Left hindlimb (tissue), 1 donor: ENCODE data around the gene SELENOS.

Source experiments
- DNase-seq: peaks from one replicate; pipeline ENCODE4 v3.0.0-alpha.2; 2018

Gene SELENOS

GRCh38 chr15:101277038-101277822 is at the start of gene SELENOS:
SELENOS (minus strand) TSS chr15:101277485; CDS start chr15:101277417, 68 bp downstream.
- DNase-seq: peak; percentile 91

- no peak for DNase-seq
Observed at GRCh38 chr15:101326462-101327146, 49.3 kb upstream of the SELENOS start.

DNA sequence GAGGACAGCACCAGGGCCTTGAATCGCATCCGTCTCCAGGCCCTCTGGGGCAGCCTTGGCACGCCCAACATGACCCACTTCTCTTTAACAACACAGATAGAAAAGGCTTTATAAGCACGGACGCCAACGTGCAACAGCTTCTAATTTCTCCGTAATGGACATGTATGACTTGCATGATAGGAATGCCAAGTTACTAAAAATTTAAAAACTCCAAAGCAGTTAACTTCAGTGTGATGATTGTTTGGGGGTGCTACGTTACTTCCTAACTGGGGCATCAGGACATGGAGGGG is 48.7 kb upstream of the SELENOS start:
- no peak for DNase-seq

DNA sequence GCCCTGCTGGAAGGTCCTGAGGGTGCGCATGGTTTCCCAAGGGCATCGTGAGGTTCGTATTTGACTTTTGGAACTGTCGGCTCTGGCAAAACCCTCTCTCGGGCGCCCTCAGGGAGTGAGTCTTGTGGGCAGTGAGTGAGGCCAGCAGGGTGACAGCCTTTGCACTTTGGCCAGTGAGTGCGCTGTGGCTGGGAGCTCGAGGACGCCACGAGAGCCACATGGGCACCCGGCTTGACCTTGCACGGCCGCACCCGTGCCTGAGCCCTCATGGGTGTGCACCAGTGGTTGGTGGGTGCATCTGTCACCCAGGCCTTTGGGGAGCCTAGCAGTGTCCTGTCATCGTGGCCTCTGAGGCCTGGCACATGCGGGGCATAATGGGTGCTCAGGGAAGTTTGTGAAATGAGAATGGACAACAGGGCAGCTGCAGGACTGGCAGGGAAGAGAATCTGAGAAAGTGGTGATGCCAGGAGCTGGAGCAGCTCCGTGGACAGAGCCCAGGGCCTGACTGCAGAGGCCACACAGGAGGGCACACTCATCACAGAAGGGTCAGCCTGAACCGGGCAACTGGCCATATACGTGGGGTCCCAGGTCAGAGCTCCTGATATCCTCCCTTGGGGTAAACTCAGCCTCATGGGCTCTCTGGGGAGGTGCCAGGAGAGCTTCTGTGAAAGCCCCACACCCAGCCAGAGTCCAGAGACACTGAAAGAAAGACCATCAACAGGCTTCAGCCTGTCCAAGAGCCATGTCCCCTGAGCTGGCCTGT is 48.2 kb upstream of the SELENOS start:
- DNase-seq: no peak

- no peak for DNase-seq
Observed at GRCh38 chr15:101324524-101325177, 47.4 kb upstream of the SELENOS start.

DNA sequence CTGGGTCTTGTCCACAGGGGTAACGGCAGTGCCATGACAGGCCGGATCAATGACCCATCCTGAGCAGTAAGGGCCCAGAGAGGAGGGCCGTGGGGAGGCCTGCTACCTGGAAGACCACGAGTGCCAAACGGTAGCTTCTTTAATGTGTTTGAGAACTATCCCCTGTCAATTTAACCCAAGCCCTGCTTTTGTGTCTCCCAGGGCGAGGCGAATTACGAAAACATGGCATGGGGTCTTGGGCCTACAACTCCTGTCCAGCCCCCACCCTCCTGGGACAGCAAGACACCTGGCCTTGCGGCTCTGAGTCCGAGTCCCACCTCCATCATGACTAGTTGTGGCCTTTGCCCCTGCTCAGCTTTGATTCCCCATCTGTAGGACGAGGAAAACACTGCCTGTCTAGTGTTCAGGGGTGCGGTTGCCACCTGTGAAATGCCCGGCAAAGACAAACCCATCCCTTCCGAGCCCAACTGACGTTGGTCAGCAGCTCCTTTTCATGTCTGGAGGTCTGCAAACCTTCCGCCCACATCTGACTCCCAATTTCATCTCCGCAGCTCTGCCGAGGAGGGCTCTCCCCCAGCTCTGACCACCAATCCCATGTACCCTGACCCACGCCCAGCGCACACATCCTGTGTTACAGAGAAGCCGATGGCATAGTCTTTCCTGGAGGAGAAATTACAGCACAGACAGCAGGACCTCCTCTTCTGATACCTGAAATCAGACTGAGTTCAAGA is 46.7 kb upstream of the SELENOS start:
- DNase-seq: no peak

DNA sequence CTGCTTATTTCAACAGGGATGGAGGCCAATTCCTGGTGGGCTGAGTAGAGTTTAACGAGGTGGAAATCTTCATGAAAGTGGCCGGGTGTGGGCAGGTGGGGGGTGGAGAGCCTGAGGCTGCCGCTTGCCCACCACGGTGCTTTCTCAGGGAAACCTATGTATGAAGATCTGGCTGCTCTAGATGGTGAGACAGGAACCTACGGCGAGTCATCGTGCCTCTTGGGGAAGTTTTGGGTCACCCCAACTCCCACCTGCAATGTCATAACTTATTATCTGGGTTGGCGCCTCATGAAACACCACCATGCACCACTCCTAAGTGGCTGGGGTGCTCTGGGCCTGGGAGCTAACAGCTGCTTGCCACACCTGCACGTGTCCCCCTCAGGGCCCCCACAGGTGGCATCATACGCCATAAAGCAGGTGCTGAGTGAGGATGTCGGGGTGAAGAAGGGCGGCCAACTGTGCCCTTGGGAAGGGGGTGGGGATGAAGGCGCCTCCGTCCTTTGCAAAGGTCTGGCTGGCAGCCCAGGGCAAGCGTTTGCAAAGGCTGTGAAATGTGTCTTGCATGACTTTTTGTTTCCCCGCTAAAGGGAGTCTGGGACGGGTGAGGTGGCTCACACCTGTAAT is 45.7 kb upstream of the SELENOS start:
- DNase-seq: no peak

DNA sequence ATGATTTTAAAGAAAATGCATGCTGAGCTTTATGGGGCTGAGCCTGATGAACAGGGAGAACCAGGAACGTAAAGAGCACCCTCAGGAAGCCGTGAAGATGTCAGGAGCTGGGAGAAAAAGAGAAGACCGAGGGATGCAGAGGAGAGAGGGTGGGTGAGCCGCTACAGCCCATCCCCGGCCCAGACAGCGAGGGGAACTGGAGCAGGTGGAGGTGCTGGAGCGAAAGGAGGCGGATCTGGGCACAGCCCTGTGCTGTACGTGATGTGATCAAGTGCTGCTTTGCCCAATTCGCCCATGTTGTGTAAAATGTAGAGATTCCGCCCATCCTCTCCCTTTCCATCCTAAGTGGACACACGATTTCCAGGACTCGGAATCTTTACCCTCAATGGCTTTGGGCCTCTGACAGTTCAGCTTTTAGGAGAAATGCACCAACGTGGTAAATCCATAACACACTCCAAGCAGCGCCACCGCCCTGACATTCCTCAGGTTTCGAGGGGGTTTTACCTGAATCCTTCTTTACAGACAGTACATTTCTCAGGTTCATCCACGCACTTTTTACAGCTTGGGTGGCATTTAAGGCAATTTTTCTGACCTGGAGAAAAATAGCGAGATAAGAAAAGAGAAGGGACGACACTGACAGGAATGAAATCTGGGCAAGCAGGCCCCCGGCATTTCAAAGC is 44.9 kb upstream of the SELENOS start:
- DNase-seq: no peak

DNA sequence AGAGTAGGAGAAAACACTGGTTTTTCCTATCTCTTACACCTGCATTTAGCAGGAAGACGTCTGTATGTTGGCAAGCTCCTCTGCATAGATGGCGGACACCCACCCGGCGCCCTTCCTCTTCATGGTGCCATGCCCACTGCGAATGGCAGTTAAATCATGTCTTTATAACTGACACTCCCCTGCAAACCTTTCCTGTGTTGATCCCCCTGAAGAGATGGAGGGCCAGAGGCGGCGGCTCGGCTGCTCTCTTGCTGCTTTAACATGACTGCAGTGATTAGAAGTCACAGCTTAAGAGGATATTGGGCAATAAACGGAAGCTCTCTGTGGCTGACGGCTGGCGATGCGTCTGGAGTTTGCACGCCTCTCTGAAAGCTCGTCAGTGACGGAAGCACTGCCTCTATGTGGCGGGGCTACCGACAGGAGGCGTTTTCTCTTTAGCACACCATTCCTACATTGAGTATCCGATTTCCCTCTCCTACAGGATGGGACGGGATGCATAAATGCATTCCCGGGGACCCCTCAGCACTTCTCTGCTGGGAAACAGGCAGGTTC is 43.3 kb upstream of the SELENOS start:
- DNase-seq: no peak

DNA sequence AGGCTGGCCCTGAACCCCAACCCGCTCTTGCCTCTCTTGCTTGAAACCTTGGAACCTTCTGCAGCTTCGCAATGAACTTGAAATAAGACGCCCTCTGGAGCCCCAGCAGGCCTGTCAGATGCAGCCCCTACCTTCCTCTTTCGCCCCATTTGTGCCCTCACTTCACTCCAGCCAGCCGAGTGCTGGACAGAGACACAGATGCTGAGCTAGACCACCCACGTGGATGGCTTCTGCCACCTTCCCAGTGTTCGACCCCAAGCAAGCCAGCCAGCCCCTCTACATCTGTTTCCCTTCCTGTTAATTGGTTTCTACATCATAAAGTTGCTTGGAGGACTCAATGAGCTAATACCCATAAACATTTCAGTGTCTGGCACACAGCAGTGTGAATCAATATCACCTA is 41.6 kb upstream of the SELENOS start:
- no peak for DNase-seq

- DNase-seq: no peak
Observed at GRCh38 chr15:101318147-101318819, 41.0 kb upstream of the SELENOS start.

DNA sequence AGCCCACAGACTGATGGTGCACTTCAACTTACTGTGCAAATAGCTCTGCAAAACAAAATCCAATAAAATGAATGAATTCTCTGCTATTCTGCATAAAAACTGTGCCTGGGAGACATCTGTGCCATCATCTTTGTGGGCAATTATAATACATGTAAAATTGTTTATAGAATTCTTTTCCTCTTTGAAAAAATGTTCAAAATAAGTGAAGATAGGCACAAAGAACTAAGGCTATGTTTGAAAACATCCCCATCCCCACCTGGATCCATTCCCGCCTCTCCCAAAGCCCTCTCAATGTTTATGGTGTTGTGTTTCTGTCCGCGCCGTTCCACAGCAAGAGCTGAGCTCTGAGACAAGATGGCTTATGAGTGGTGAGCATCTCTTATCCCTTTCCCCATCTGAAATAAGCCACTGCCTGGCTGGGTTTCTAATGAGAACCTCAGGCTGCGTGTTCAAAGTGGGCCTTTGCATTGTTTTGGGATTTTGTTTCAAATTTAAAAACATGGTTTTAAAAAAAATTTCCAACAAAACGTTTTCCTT is 40.1 kb upstream of the SELENOS start:
- no peak for DNase-seq

DNA sequence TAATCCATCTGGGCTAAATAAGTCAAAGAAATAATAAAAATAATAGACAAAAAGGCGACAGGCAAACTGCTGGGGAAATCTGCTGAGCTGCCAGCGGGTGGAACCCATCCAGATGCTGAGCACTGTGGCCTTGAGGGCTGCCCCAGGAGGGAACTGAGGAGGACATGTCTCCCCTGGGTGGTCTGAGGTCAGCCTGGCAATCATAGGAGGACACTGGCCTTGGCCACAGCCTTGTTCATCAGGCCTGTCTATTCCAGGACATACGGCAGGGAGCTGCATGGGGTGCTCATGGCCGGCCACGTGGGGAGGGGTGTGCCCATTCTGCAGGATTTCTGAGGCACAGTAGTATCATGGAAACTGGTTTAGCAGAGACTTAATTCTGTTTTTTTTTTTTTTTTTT is 39.2 kb upstream of the SELENOS start:
- no peak for DNase-seq

GRCh38 chr15:101315736-101316135 is 38.5 kb upstream of the SELENOS start:
- no peak for DNase-seq

GRCh38 chr15:101314336-101315125 is 37.2 kb upstream of the SELENOS start:
- DNase-seq: no peak

GRCh38 chr15:101313041-101313761 is 35.9 kb upstream of the SELENOS start:
- no peak for DNase-seq

GRCh38 chr15:101310508-101310907 is 33.2 kb upstream of the SELENOS start:
- DNase-seq: no peak

GRCh38 chr15:101310161-101310480 is 32.8 kb upstream of the SELENOS start:
- no peak for DNase-seq
